GM23248 (cell line): ENCODE data around the gene ARFGAP1.

Experiments
- EZH2 ChIP-seq: fragments of 200-600 bp; sonication (generic); IDR thresholded peaks from 2 replicates; pipeline ENCODE4 v1.6.1; 2018; ENCODE audit warnings: antibody characterized with exemption, mild to moderate bottlenecking; ENCODE audit not compliant: insufficient read depth, poor library complexity, severe bottlenecking
- EZH2phosphoT487 ChIP-seq: fragments of 200-600 bp; sonication (generic); IDR thresholded peaks from 2 replicates; pipeline ENCODE4 v1.6.1; 2018; ENCODE audit warnings: antibody characterized with exemption, moderate library complexity, mild to moderate bottlenecking, low read depth; ENCODE audit not compliant: insufficient read depth

DNA sequence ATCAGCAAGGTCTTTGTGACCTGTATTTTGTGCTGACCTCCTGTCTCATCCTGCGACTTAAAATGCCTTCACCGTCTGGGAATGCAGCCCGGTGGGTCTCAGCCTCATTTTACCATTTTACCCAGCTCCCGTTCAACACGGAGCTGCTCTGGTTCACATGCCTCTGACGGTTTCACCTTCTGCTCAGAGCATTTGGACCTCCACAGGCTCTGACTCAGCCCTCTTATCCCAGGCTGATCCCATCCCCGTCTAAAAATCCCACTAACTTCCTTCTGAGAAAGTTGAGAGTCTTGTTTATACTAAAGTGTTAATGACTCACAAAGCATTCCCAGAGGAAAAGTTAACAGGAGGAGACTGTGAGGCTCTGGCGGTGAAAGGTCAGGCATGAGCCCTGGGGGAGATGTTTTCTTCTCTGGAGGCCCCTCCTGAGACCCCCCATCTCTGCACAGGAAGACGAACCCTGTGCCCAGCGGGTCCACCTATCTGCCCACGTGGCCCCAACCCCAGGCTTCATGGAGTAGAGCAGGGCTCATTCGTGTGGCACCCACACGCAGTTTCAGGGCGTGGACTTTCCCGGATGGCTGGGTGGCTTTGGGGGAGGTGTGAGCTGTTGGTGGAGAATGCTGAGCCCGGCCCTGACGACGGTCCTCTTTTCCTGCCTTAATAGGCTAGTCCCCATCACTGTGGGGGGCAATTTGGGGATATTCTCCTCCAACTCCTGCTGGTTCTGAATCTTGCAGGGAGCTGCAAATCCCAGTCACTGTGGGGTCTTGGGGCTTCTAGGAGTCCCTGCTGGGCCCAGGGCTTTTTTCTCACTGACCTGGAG lies 40.2 kb upstream of the ARFGAP1 start:
- TF ChIP-seq EZH2 (no peak), EZH2phosphoT487 (no peak)
